NCI-H1092 treated with DMSO at 0.1 percent for 48 hours (cell line): ENCODE measurements around the gene ALX4.

Experiments
- DNase-seq: peaks from one replicate; lab custom pipeline; 2025; lab: John Stamatoyannopoulos, UW

Gene ALX4

DNA sequence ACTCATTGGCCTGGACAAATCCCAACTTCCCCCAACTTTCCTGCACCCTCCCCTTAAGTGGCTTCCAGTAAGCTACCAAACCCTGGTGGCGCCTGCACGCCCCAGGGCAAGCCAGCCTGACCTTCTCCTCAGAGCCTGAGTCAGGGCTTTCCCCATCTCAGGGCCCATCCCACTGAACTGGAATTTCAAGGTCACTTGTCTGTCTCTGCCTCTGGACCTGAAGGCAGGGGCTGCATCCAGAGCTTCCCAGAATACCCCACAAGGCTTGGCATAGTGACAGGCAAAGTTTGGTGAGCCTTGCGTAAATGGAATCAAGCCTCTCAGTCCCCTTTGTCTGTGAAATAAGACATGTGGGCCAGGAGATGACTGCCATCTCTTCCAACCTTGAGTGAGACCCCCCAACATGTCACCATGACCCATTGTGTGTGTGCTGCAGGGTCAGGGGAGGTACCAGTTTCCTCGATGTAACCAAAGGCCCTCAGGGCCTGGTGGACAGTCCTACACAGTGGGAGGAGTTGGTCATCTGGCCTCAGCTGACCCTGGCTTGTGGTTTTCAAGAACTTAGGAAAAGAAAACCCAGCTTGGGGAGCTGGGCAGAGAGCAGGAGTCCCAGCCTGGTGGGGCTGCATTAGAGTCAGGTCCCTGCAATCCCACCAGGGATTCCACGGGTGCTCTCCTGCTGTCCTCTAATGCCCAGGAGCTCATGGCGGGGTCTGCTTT lies 8.9 kb downstream of the ALX4 start:
- no peak for DNase-seq

DNA sequence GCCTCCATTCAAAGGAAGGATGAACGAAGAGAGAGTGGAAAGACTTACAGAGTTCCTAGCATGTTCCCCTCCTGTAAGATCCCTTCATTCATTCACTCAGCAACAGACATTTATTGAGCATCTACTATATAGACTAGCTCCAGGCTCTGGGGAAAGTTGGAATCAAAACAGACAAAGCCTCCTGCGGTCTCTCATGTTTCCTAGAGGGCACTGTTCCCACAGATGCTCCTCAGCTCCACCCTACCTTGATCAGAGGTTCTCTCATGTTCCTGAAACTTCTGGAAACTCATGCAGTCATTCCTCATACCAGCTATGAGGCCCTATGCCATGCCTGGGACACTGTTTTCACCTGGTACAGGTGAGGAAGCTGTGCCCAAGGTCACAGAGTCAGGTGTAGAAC lies 11.1 kb downstream of the ALX4 start:
- DNase-seq: no peak

DNA sequence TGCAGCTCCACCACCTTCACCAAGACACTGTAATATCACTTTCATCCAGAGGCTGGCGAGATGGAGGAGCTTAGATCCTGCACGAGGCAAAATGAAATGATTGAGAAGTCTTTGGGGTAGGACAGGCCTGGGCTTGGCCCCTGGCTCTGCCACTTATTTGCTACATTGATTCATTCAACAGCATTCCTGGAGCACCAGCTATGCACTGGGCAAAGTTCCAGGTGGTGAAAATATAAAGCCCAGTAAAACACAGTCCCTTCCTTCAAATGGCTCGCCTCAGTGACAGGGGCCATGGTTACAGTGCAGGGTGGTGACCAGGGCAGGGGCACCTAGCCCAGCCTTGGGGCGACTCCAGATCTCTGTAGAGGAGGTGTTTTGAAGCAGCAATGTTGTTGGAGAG lies 19.7 kb downstream of the ALX4 start:
- DNase-seq: no peak

DNA sequence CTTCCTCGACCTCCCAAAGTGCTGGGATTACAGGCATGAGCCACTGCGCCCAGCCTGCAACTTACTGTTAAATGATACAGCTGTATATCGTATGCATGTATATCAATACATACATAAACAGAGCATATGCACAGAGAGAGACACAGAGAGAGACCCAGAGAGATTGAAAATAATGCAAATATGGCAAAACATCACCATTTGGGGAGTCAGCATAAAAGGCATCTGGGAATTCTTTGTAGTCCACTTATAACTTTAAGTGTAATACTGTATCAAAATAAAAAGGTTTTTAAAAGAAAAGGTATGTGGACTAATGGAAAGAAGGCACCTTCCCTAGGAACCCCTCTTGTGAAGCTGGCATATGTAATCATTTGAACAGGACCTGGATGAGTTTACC lies 21.8 kb downstream of the ALX4 start:
- no peak for DNase-seq

DNA sequence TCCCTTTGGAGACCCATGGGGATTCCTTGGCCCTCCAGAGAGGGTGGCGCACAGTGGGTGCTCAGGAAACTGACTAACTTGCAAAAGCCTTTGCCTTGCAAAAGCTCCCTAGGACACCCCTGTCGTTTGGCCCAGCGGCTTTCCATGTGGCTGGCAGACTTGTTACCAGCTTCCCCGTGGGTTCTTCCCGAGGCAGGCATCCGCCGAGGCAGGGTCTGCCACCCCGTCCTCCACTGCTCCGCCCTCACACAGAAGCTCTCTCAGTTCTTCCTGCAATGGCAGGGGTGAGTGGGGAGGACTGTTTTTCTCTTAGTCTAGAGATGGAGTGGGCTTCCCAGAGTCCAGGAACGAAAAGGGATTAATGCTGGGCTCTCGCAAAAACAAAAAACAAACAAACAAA lies 23.0 kb downstream of the ALX4 start:
- no peak for DNase-seq

DNA sequence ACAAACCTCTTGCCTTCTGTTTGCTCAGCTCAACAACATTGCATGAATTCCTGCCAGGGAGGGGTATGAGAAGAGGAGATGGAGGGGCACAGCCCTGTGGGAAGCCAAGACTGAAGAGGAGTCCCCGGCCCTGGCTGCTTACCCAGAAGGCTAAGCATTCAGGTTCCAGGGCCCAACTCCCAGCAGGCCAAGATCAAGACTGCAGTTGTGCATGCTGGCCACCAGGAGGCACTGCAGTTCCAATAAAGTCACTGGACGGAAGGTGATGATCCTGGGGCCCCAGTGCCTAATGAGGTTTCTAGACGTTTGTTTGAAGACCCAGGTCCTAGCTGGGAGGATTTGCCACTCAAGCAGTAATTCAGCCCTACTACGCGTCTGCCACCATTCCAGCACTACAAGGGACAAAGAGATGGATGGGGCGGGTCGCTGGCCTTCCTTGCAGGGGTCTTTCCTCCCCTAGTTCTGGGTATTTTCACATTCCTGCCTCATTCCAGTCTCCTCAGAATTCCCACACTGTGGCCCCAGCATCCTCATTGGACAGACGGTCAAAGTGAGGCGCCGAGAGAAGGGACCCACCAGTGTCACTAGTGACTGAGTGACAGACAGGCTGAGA lies 23.6 kb downstream of the ALX4 start:
- DNase-seq: peak; percentile 55

DNA sequence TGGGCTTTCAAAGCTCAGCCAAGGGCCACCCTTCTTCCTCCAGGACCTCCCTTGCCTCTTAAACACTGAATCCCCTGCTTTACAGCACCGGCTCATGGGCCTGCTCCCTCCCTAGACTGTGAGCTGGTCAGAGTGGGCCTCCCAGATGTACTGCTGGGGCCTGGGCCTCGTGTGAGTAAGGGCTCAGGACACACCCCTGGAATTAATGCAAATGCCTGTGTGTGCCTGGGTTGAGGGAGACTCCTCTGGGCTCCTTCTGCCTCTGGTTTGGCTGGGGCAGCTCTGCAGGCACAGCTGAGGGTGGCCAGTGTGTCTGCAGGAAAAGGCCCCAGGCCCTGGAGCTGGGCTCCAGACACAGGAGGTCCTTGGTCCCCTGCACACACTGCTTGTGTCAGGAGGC lies 24.2 kb downstream of the ALX4 start:
- DNase-seq: no peak

DNA sequence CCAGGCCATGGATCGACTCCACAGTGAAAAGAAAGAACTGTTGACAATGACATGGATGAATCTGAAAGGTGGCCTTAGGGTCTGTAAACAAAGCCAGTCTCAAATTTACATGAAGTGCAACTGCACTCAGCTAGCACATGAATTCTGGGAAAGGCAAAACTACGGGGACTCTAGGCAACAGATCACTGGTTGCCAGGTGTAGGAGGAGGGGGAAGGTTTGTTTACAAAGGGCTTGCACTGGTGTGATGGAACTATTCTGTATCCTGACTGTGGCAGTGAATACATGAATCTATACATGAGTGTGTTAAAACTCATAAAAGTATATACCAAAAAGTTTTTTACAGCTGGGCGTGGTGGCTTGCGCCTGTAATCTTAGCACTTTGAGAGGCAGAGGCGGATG lies 27.3 kb downstream of the ALX4 start:
- DNase-seq: no peak

DNA sequence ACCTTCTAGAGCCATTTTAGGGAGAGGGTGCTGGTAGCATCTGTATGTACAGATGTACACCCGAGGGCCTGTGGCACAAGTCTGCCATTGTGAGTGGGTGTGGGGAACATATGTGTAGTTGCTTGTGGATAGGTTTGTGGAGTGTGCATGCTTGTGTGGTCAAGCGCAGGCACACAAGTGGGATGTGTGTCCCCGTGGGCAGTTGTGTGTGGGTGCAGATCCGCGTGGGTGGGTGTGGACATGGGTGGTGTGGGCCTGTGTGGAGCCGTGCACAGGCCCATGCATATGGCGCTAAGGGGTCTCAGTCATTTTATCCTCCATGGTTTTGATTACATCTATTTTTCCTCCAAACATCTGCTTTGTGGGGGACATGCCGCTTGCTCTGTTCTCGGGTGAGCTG lies 28.8 kb downstream of the ALX4 start:
- DNase-seq: no peak

DNA sequence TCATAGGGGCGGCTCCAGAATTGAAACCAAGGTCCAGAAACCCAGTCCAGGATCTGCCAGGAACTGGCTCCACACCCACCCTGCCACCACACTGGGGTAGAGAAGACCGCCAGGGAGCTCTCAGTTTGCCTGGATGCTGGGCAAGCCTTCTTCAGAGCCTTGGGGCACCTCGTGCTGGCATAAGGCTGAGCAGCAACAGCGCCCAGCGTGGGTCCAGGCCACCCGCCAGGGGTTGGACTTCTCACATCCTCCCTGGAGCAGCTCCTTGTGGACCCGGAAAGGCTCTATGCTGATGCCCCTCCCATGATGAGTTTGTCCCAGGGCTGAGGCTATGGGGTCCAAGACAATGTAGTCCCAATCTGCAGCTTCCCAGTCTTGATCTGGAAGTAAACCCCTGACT lies 29.7 kb downstream of the ALX4 start:
- no peak for DNase-seq

DNA sequence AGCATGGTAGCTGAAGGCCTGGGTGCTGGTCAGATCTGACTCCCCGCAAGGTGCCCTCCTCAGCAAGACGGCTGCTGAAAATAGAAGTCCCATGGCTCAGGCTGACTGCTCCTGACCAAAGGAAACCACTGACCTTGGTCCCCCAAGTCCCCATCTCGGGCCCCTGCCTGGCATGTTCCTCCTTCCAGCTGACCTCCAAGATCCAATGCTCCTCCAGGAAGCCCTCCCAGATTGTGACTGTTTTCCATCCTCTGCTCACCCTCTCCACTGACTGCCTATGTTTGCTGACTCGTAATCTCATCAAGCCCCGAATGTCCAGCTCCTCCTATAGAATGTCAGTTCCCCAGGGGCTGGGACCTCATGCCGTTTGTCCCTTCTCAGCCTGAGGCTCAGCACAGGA lies 30.5 kb downstream of the ALX4 start:
- DNase-seq: no peak

DNA sequence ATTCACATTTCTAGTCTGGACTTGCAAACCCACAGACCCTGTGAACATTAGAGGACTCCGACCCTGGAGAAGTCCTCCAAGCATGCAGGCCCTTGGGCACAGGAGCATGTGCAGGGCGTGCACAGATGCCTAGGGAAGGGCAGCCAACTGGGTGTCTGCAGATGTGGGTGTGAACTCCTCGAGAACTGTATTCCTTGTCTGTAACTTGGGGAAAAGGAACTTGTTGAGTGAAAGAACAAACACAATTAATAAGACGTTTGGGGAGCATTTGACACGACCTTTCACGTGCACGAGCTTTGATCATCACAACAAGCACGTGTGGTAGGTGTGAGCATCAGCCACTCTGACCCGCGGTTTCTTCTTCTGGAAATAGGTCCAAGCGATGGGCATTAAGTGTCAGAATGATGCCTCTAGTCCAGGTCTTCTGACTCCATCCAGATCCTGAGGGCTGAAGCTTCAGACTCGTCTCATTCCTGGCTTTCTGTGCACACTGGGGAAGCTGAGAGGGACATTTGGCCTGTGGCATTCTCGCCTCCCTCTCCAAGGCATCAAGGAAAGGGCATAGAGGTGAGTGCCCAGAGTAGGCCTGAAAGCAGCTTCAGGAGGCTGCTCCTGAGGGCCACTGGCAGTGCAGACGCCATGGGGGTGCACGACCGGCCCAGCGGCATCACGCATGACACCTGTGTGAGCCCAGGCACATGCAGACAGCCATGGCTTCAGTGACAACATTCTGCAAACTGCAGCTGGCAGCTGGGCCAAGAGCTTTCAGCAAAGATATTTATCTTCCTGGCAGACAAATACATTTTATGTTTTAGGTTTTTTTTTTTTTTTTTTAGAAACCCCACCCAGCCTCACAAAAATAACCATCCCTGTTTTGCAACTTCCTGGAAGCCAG lies 32.5 kb downstream of the ALX4 start:
- no peak for DNase-seq

DNA sequence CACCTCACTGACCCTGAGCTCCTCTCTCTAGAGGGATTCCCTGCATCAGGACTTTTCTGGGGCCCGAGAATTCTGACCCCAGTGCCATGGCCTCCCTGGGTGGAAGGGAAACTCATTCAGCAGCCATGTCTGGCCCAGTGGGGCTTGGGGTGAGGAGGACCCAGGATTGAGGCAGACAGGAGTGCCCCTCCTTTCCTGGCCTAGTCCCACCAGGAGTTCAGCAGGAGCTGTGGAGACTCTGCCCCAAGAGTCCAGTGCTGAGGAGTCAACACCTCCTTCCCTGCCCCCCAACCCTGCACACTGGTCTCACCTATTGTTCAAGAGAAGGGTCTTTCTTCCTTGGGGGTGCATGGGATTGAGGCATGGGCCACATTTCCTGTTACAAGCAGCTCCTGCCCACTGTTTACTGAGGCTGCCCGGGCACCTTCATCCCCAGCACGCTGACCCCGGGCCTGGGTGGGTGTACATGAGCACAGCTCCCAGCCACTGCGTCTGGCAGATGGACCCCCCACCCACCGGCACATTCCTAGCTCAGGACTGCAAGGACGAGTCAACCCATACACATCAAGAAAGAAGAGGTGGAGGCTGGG lies 33.9 kb downstream of the ALX4 start:
- DNase-seq: no peak

DNA sequence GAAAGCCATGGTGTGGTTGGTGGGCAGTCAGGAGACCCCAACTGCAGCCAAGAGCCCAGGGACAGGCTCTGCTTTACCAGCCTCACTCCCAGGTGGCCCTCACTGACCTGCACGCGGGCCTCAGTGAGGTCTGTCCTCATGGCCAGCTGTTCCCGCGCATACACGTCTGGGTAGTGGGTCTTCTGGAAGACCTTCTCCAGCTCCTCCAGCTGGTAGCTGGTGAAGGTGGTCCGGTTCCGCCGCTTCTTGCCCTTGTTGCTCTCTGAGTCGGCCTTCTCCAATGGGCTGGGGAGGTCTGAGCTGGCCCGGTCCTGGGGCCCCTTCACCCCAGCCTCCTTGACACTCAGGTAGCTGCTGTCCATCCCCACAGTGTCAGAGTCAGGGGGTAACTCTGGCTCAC lies 34.7 kb downstream of the ALX4 start:
- no peak for DNase-seq

DNA sequence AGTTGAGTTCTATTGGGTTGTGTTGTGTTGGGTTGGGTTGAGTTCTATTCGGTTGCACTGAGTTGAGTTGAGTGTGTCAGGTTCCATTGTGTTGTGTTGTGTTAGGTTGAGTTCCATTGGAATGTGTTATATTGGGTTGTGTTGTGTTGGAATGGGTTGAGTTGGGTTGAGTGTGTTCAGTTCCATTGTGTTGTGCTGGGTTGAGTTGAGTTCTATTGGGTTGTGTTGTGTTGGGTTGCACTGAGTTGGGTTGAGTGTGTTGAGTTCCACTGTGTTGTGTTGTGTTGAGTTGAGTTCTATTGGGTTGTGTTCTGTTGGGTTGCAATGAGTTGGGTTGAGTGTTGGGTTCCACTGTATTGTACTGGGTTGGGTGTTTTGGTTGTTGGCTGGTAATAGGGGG lies 35.5 kb downstream of the ALX4 start:
- no peak for DNase-seq

DNA sequence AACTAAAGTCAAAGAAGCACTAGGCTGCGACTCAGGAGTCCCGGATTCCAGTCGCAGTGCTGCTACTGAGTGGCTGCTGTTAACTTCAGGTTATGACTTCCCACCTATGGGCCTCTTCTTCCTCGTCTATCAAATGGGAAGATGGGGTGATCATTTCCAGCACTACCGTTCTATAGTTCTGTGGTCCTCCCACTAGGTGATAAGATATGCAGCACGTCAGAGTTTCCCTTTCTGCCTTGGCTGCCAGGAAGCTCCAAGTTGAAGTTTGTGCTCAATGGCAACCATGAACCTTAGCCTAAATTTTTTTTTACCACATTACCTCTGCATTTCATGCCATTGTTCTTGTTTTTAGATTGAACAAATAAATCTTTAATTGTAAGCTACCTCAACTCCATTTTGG lies 38.7 kb downstream of the ALX4 start:
- no peak for DNase-seq

DNA sequence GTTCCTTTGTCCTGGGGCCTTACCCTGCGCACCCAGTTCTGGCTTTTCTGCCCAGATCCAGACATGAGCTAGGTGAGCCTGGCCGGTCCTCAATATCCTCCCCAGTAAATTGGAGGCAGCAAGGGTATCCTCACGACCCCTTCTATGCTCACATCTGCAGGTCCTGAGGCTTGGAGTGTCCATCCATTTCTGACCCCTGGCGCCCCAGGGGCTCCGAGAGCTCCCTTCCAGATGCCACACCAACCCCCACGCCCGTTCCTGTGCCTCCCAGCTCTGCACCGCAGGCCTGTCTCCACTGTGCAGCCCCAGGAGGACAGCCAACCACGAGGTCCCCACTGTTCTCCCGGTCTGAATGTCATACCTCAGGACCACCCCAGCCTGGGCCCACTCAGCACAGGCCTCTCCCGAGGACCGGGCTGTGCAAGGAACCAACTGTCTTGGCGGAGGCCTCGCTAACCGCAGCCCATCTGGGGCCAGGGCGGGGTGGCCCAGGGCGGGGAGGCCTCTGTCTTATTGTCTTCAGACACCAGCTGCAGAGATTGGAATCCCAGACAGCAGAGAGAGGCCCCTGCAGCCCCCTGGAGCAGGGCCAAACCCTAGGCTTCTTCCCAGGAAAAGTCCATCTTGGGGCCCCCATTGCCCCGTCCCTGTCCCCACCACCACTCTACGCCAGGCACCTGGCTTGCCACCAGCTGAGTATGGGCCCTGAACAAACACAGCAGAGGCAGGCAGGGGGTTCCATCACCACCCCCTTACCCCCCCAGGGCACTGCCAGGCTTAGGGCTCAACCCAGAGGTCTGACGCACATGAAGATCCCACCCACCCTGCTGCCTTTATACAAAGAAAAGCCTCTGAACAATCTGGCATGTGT lies 39.3 kb downstream of the ALX4 start:
- DNase-seq: no peak

DNA sequence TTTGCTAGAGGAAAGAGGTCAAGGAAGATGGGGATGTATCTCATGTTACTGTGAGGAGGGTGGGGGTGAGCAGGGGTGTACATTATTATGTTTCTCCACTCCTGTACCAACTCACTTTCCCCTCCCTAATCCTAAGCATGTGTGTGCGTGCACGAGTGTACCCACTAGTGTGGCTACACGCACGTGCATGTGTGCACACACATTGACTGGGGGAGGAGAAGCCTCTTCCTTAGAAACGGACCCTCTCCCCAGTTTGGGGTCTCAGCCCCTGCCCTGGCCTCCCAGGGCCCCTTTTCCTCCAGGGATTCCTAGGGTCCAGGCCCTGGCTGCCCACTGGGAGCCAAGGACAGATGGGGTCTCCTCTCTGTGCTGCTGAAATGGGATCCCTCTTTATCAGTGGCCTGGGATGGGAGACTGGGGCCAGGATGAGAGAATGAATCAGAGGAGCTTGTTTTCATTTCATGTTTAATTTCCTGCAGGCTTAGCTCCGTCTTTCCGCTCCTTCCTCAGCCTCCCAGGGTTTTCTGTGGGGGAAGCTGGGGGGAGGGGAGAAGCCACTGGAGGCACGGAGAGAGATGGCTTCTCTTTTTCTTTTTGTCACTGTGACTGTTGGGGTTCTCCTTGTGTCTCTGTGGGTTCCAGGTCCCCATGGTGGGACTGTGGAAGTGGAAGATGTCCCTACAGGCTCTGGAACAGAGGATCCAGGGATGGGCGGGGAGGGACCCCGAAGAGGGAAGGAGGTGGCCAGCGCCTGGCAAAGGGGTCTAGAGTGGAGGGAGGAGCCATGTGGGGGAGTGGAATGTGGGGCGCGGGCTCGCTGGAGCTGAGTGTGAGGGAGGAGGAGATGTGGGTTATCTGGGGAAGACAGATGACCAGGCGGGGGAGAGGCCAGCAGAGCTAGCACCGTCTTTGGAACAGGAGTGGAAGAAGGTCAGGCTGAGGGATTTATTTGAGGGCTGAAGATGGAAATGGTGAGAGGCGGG lies 40.3 kb downstream of the ALX4 start:
- DNase-seq: no peak

DNA sequence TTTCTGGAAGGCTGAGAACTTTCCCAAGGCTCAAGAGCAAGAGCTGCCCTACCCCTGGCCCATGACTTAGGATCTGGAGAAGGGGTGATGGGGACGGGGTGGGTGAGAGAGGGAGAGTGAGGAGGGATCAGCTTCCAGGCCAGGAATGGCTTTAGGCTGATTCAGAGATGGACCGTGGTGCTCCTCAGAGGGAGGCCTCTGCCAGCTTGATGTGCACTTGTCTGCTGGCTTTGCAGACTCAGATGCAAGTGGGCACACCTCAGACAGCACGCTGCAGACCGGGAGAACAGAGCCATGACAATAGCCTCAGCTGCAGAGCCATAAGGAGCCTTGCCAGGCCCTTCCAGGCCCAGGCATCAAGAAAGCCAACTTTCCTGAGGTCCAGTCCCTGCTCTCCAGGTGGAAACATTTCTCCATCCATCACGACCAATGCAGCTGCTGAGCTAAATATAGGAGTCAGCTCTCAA lies 41.3 kb downstream of the ALX4 start:
- DNase-seq: no peak
